Caco-2 (cell line): Measurements from ENCODE around the gene WWTR1. TPM values are rescaled to one million over a fixed set of nuclear protein-coding genes. Genes with fewer than 3 reads are reported as not detected.

Source experiments
- BruUV-seq: library from RNA; stranded (reverse); fragments of 400-500 nt; replicated peaks from 2 replicates; lab custom pipeline; 2021; lab: Mats Ljungman, UMichigan
- CTCF ChIA-PET: fragments of 300-600 bp; sonication (Branson Sonifier 250); formaldehyde crosslinking; loops from one replicate; lab custom pipeline; 2022; ENCODE audit warnings: antibody characterized with exemption; lab: Charles Lee
- POLR2A ChIA-PET: fragments of 300-600 bp; sonication (Branson Sonifier 250); formaldehyde crosslinking; loops from one replicate; lab custom pipeline; 2022; ENCODE audit warnings: antibody characterized with exemption; lab: Charles Lee
- DNase-seq, 2 experiments: peaks; one replicate each; pipeline versions ENCODE4 v3.0.0 to v3.0.0-alpha.2; 2020 to 2022
- H3K27me3 ChIP-seq: replicated peaks from 2 replicates; pipeline ENCODE4 v1.6.0; 2011; ENCODE audit warnings: low read length; ENCODE audit not compliant: control insufficient read depth, insufficient read depth
- H3K36me3 ChIP-seq: 2 replicates; pipeline ENCODE4 v1.5.1; 2011; ENCODE audit warnings: low read length; ENCODE audit not compliant: control insufficient read depth, insufficient read depth
- H3K4me1 ChIP-seq: fragments of 250-450 bp; sonication (Bioruptor Pico); 2 replicates; pipeline ENCODE4 v1.5.1; 2020; ENCODE audit warnings: mild to moderate bottlenecking
- H3K4me3 ChIP-seq: 2 replicates; pipeline ENCODE4 v1.5.1; 2011; ENCODE audit warnings: low read depth, mild to moderate bottlenecking, control low read depth, low read length
- H3K9me3 ChIP-seq: fragments of 250-450 bp; sonication (Bioruptor Pico); 2 replicates; pipeline ENCODE4 v1.5.1; 2020; ENCODE audit warnings: mild to moderate bottlenecking, moderate library complexity
- H3K27ac Mint-ChIP-seq: one replicate; pipeline ENCODE4 v1.8.0; 2022; ENCODE audit warnings: mixed read lengths; ENCODE audit not compliant: unreplicated experiment
- H3K27me3 Mint-ChIP-seq: one replicate; pipeline ENCODE4 v1.8.0; 2022; ENCODE audit warnings: mixed read lengths; ENCODE audit not compliant: insufficient read depth, unreplicated experiment
- H3K36me3 Mint-ChIP-seq: one replicate; pipeline ENCODE4 v1.8.0; 2022; ENCODE audit warnings: mild to moderate bottlenecking, mixed read lengths; ENCODE audit not compliant: insufficient read depth, unreplicated experiment
- H3K4me1 Mint-ChIP-seq: one replicate; pipeline ENCODE4 v1.8.0; 2022; ENCODE audit warnings: low read depth, mixed read lengths; ENCODE audit not compliant: unreplicated experiment
- H3K4me3 Mint-ChIP-seq: one replicate; pipeline ENCODE4 v1.8.0; 2022; ENCODE audit warnings: mild to moderate bottlenecking, moderate library complexity, mixed read lengths; ENCODE audit not compliant: unreplicated experiment
- H3K9me3 Mint-ChIP-seq: one replicate; pipeline ENCODE4 v1.8.0; 2022; ENCODE audit warnings: mixed read lengths; ENCODE audit not compliant: unreplicated experiment
- intact Hi-C: fragments of 100-400 bp; cut with micrococcal nuclease; formaldehyde crosslinking; loops from one replicate; pipeline ENCODE4 v1.10.0; 2022; ENCODE audit not compliant: unreplicated experiment
- total RNA-seq: library from RNA; stranded (reverse); gene quantifications from 2 replicates; pipeline ENCODE4 v1.2.3, GENCODE V29; 2022
- TF ChIP-seq, protein P1 (sequence below), 2 experiments: fragments of 200-600 bp in 1 of 2; IDR thresholded peaks; 1 replicate in 1 of 2; 2 replicates in 1 of 2; pipeline versions ENCODE4 v1.5.1 to v1.8.0; 2011 to 2022; ENCODE audit warnings: antibody characterized with exemption in 1 of 2, control low read depth in 1 of 2, inconsistent platforms in 1 of 2, low read depth in 1 of 2, low read length in 1 of 2, mild to moderate bottlenecking in 1 of 2, moderate library complexity in 1 of 2; ENCODE audit not compliant: insufficient read depth in 1 of 2, severe bottlenecking in 1 of 2, unreplicated experiment in 1 of 2

The WWTR1 gene
- total RNA-seq, 1 experiment from 2014 or later: 16.2 TPM

DNA sequence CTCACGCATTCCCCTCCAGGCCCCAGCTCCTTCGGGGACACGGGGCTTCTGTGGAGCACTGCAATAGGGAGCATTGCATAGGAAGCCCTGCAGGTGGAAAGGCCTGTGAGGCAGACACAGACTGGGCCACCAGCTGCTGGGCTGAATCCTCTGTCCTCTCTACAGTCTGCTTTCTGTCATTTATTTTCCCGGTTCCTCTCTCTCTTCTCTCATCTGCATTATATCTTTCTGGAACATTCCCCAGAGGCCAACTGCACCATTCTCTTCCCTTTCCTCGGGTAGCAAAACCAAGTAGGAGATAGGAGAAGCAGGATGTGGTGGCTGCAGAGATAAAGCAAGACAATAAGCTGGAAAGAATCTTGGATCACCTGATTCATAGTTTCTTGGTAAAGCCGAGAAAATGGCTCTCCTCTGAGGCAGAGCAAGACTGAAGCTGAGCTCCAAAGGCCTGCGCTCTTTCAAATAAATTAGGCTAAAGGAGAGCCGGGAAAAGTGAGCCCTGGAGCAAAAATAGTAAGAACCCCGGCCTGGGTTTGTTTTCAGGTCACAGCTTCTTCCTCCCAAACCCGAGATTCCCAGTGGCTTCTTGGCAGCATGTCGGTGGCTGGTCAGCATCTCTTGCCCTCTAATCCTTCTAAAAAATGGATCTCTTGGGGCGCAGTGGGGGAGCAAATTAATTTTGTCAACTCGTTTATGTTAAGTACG is 178.1 kb downstream of the WWTR1 start:
- BruUV-seq: no TSS peak
- POLR2A ChIA-PET: no interaction called here
- Mint-ChIP-seq H3K4me1 (peaks cover 7% of the 10 kb centered on the region), H3K27ac (no peak overlapping the region), H3K27me3 (no peaks in the 10 kb centered on the region), H3K9me3 (no peaks in the 10 kb centered on the region), H3K4me3 (no peak overlapping the region), H3K36me3 (peaks cover 6% of the 10 kb centered on the region)
- Histone ChIP-seq H3K27me3 (no peaks in the 10 kb centered on the region), H3K4me3 (no peak overlapping the region), H3K4me1 (peaks cover 12% of the 10 kb centered on the region), H3K9me3 (no peaks in the 10 kb centered on the region), H3K36me3 (no peaks in the 10 kb centered on the region)
- CTCF ChIA-PET: interaction anchor here (0.7 to 1.0 kb wide), 4 partner anchors 68 to 125 kb away, joined by 3 to 4 read pairs (median 3); no protein-coding TSS in a partner anchor
- intact Hi-C loops: loop anchor here (1.0 to 10.0 kb wide), 7 partner anchors 81 to 525 kb away; no protein-coding TSS in a partner anchor
- TF ChIP-seq, protein P1, sequence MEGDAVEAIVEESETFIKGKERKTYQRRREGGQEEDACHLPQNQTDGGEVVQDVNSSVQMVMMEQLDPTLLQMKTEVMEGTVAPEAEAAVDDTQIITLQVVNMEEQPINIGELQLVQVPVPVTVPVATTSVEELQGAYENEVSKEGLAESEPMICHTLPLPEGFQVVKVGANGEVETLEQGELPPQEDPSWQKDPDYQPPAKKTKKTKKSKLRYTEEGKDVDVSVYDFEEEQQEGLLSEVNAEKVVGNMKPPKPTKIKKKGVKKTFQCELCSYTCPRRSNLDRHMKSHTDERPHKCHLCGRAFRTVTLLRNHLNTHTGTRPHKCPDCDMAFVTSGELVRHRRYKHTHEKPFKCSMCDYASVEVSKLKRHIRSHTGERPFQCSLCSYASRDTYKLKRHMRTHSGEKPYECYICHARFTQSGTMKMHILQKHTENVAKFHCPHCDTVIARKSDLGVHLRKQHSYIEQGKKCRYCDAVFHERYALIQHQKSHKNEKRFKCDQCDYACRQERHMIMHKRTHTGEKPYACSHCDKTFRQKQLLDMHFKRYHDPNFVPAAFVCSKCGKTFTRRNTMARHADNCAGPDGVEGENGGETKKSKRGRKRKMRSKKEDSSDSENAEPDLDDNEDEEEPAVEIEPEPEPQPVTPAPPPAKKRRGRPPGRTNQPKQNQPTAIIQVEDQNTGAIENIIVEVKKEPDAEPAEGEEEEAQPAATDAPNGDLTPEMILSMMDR (IDR thresholded peaks at IDR 0.05; ENCODE audit: insufficient read depth in 1 of 2, low read depth in 1 of 2, low read length in 1 of 2, severe bottlenecking in 1 of 2, unreplicated experiment in 1 of 2): no peak
- DNase-seq: no peak

DNA sequence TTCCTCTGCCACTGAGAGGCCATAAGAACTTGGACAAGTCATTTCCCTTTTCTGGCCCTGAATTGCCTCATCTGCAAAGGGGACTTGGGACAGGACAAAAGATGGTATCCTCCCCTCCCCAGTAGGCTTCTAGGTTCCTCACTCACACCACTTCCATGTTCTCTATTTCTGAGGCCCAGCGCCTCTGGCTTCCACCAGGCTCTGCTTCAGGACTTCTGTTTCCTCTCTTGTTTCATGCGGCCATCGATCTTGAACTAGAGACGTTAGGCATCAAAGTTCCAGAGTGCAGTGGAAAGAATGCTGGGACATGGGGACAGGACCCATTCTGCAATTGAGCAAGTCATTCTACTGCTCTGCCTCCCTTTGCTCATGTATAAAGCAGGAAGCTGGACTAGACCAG is 181.6 kb downstream of the WWTR1 start:
- ChIA-PET CTCF (no interaction called here), POLR2A (no interaction called here)
- Mint-ChIP-seq H3K4me3 (no peak overlapping the region), H3K9me3 (no peaks in the 10 kb centered on the region), H3K27me3 (no peaks in the 10 kb centered on the region), H3K27ac (no peak overlapping the region), H3K4me1 (peaks cover 26% of the 10 kb centered on the region), H3K36me3 (peaks cover 6% of the 10 kb centered on the region)
- no peaks in the 10 kb centered on the region for H3K36me3 ChIP-seq
- no peaks in the 10 kb centered on the region for H3K27me3 ChIP-seq
- no peaks in the 10 kb centered on the region for H3K9me3 ChIP-seq
- DNase-seq: no peak
- H3K4me3 ChIP-seq: no peak overlapping the region
- intact Hi-C loops: no loop called here
- TF ChIP-seq, protein P1 (IDR thresholded peaks at IDR 0.05; ENCODE audit: insufficient read depth in 1 of 2, low read depth in 1 of 2, low read length in 1 of 2, severe bottlenecking in 1 of 2, unreplicated experiment in 1 of 2): no peak
- BruUV-seq: no TSS peak
- peaks cover 32% of the 10 kb centered on the region for H3K4me1 ChIP-seq

DNA sequence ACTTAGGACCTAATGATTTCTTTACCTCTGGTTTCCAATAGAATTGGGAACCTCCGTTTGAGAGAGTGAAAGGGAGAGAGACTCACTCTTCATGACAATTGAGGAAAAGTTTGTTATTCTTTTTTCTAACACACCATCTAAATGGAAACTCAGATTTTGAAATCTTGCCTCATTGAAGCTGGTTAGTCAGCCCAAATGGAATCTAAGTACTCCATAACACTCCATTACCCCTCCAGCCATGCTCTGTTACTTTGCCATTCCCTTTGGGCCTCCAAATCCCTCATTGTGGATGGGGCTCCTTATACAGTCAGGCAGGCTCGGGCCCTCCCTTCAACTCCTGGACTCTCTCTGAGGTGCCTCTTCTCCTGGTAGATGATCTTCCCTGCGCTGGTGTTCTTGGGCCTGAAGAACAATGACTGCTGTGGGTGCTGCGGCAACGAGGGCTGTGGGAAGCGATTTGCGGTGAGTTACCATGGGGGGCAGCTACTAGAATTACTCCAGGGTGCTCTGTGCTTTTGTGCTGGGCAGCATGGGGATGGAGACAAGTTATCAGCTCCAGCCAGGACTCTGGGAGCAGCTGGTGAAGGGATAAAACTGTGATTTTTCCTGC is 182.3 kb downstream of the WWTR1 start:
- Mint-ChIP-seq H3K9me3 (no peaks in the 10 kb centered on the region), H3K27me3 (no peaks in the 10 kb centered on the region), H3K27ac (no peak overlapping the region), H3K4me3 (no peak overlapping the region), H3K36me3 (peaks cover 6% of the 10 kb centered on the region), H3K4me1 (peaks cover 26% of the 10 kb centered on the region)
- Histone ChIP-seq H3K4me3 (no peak overlapping the region), H3K9me3 (no peaks in the 10 kb centered on the region), H3K27me3 (no peaks in the 10 kb centered on the region), H3K4me1 (peaks cover 32% of the 10 kb centered on the region), H3K36me3 (no peaks in the 10 kb centered on the region)
- DNase-seq: no peak
- POLR2A ChIA-PET: interaction anchor here (0.7 kb wide), 1 partner anchor 932 kb away, joined by 3 read pairs; no protein-coding TSS in a partner anchor
- CTCF ChIA-PET: no interaction called here
- no TSS peak for BruUV-seq
- TF ChIP-seq, protein P1 (IDR thresholded peaks at IDR 0.05; ENCODE audit: insufficient read depth in 1 of 2, low read depth in 1 of 2, low read length in 1 of 2, severe bottlenecking in 1 of 2, unreplicated experiment in 1 of 2): no peak
- intact Hi-C loops: no loop called here
